HG02943 (cell line): ENCODE data around the gene TUBB6.
A peak's percentile ranks its signal among the peaks of the same experiment; 100 is the strongest.

Experiments used
- ATAC-seq: cut with Tn5 transposase; IDR thresholded peaks from one replicate; pipeline ENCODE4 v1.9.1; 2021; ENCODE audit warnings: mild to moderate bottlenecking, low read depth, moderate library complexity; ENCODE audit not compliant: unreplicated experiment

TUBB6 gene

DNA sequence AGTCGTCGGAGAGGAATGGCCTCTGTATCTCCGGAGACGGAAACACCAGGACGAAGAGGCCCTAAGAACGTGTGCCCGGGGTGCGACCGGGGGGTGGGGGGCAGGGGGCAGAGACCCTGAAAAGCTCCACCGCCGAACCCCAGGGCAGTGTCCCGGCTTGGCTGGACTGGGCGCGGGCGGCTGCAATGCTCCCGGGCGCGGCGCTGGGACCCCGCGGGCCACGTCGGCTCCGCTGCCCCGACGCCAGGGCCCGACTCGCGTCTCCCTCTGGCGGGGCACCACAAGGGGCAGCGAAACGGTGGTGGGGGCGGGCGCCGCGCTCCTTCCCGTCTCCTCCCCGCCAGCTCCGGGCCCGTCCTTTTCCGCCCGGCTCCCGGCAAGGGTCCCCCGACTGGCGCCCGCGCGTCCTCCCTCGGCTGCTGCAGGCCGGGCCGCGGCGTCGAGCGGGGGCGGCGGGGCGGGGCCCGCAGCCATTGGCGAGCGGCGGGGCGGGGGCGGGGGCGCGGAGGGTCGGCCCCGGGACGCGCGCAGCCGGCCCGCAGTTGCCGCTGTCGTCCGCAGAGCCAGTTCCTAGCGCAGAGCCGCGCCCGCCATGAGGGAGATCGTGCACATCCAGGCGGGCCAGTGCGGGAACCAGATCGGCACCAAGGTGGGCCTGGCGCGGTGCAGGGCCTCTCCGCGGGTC, at the start of gene TUBB6:
Gene TUBB6, plus strand, starts transcription at position 541 of the 685 bp plus-strand sequence. Its CDS starts 52 bp downstream, at position 593.
- no peak for ATAC-seq

GRCh38 chr18:12258719-12259705, 49.0 kb upstream of the TUBB6 start:
- ATAC-seq: no peak

DNA sequence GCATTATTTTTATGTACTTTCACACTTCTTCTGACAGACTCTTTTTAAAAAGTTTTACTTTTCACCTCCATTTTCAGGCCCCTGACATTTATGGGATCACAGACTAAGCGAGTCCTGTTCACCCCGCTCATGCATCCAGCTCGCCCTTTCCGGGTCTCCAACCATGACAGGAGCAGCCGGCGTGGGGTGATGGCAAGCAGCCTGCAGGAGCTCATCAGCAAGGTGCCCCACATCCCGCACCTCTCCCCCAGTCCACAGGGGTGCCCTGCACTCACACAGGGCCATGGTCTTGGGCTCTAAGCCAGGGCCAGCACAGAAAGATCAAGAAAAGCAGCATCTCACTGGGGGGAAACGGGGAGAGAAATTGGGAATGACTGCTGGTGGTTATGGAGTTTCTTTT, 45.3 kb upstream of the TUBB6 start:
- ATAC-seq: no peak

DNA sequence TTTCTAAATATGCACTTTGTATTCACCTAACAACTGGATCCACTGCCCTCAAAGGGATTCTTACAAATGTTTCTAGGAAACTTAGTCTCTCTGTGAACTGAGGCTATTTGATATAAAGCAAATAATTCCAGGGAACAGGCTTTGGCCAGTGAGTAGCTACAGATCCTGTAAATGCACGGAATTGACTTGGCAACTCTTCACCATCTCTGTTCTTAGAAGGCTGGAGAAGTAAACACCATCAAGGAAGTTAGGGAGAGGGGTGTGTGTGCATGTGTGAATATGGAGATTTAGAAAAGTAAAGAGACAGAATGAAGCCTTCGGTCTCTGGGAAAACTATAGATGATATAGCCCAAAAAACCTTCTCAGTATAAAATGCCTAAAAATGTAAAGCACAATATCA, 43.2 kb upstream of the TUBB6 start:
- ATAC-seq: no peak

- peak; percentile 82 for ATAC-seq
These were observed 36.4 kb upstream of the TUBB6 start for GRCh38 chr18:12271376-12272235.

DNA sequence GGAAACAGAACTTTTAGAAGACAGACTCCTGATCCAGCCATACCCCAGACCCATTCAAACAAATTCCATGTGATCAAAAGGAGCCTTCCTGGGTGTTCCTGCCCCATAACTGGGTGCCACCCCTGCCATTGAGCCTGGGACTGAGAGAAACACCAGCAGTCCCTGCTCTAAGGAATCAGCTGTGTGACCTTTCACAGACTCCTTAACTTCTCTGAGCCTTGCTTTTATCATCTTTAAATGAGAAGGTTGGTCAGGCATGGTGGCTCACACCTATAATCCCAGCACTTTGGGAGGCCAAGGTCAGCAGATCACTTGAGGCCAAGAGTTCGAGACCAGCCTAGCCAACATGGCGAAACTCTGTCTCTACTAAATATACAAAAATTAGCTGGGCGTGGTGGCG, 33.2 kb upstream of the TUBB6 start:
- no peak for ATAC-seq

GRCh38 chr18:12276736-12277554, 31.1 kb upstream of the TUBB6 start:
- ATAC-seq: no peak

DNA sequence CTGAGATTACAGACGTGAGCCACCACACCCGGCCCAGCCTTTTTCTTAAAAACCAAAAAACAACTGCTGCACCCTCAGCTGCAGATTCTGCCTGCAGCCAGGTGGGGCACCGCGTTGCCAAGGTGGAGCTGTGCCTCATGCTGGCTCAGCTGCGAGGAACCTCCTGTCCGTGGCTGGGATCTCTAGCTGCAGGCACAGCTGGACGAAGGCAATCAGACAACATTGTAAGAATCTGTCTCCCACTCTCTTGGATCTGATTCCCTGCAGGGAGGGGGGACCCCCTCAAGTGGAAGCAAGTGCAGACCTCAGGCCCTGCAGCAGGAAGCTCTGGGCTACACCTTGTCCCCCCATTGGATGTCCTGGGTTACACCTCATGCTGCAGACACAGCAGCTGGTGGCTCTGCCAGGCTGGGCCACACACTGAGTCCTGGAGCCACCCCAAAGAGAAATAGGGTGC, 29.8 kb upstream of the TUBB6 start:
- ATAC-seq: no peak

GRCh38 chr18:12278741-12279682, 29.0 kb upstream of the TUBB6 start:
- no peak for ATAC-seq

DNA sequence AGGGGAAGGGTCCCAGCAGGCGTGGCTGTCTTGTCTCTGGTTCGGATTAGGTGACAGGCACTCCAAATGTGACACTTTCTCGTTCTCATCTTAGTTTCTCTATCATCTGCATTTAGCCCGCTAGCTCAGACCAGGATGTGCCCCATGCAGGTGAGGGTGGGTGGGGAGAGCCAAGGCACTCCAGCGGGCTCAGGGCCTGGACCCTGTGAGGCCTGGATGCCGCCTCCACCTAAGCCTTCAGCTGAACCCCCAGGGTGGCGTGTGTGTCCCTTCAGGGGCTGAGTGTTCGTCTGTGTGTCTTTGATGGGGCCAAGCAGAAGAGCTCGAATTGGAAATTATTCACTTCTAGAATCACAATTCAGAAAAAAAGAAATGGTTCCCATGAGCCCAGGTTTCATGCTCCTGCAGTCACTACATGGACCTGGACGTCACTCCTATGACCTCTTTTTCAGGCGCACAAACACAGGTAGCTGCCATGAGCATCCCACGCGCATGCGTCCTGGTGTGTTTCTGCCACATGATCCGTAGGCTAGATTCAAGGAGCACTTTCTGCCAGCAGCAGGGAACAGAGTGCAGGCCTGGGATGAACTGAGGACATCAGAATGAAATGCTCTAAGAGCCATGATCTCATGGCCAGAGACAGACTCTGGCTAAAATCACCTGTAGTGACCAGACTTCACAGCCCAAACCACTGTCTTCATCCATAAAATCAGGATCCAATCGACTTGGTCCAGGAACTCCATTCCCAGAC, 28.1 kb upstream of the TUBB6 start:
- ATAC-seq: no peak

- ATAC-seq: no peak
These were observed 26.2 kb upstream of the TUBB6 start for GRCh38 chr18:12281861-12282260.

- no peak for ATAC-seq
These were observed 25.5 kb upstream of the TUBB6 start for GRCh38 chr18:12282442-12283039.

- no peak for ATAC-seq
These were observed 24.8 kb upstream of the TUBB6 start for GRCh38 chr18:12283256-12283655.

GRCh38 chr18:12283666-12284065, 24.4 kb upstream of the TUBB6 start:
- ATAC-seq: no peak

DNA sequence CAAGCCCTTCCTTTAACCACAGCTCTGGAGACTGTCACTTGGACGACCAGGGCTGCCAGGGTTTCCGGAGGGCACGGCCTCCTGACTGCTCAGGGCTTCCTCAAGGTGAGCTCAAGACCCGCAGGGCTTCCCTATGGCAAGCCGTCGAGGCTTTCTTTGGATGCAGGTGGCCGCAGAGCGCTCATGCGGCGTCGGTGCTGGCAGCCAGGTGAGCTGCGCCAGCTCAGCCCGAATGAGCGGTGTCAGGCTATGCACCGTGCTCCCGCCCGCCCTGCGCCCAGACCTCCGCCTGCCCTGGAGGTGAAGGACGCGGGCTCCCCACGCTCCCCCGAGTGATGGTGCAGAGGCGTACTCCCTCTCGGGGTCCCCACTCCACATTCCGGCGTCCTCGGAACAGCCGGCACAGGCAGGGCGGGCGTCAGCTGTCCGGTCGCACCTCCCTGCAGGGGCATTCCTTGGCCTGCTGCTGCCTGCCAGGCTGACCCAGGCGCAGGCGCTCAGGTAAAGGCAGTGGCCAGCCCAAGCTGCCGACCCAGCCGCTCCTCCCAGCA, 20.8 kb upstream of the TUBB6 start:
- ATAC-seq: no peak

GRCh38 chr18:12287684-12288402, 20.2 kb upstream of the TUBB6 start:
- ATAC-seq: no peak

DNA sequence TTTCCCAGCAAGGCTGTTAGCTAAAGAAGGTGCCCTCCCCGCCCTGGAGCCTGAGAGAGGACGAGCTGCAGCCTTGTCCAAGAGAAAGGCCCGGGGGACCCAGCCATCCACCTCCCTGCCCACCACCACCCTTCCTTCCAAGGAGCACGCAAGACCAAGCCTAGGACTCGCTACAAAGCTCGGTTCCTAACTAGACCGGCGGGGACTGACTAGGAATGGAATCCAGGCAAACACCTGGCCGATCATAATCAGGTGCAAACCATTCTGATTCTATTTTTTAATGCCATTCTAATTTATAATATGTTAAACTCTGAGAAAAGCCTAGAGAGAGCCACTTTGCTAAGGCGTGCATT, 19.7 kb upstream of the TUBB6 start:
- ATAC-seq: no peak
